HG02763 (cell line): ENCODE measurements around the gene SLC26A11.
"Not testable (repeated sequence)": the region's sequence is repeated elsewhere in the genome, so short reads cannot be mapped to it uniquely, and the experiment has no call there.

Source experiments
- ATAC-seq: cut with Tn5 transposase; IDR thresholded peaks from one replicate; pipeline ENCODE4 v1.9.1; 2021; ENCODE audit warnings: mild to moderate bottlenecking, moderate library complexity; ENCODE audit not compliant: unreplicated experiment

SLC26A11 gene

GRCh38 chr17:80243526-80244433 lies 23.6 kb downstream of the SLC26A11 start:
- no peak for ATAC-seq

GRCh38 chr17:80244448-80244847 lies 24.2 kb downstream of the SLC26A11 start:
- not testable (repeated sequence) for ATAC-seq

GRCh38 chr17:80244871-80245509 lies 24.8 kb downstream of the SLC26A11 start:
- no peak for ATAC-seq

- ATAC-seq = no peak
These were observed 25.5 kb downstream of the SLC26A11 start for GRCh38 chr17:80245566-80246265.

- ATAC-seq = no peak
These were observed 26.0 kb downstream of the SLC26A11 start for GRCh38 chr17:80246266-80246681.

- ATAC-seq = no peak
These were observed 26.5 kb downstream of the SLC26A11 start for GRCh38 chr17:80246726-80247125.

- ATAC-seq = no peak
These were observed 27.3 kb downstream of the SLC26A11 start for GRCh38 chr17:80247561-80247960.

- no peak for ATAC-seq
These were observed 28.0 kb downstream of the SLC26A11 start for GRCh38 chr17:80248001-80248893.

GRCh38 chr17:80248894-80249710 lies 28.9 kb downstream of the SLC26A11 start:
- no peak for ATAC-seq

GRCh38 chr17:80251966-80252365 lies 31.7 kb downstream of the SLC26A11 start:
- no peak for ATAC-seq

- ATAC-seq = no peak
These were observed 32.6 kb downstream of the SLC26A11 start for GRCh38 chr17:80252871-80253270.

- no peak for ATAC-seq
These were observed 33.6 kb downstream of the SLC26A11 start for GRCh38 chr17:80253631-80254395.

- peak; percentile 57 for ATAC-seq
These were observed 34.4 kb downstream of the SLC26A11 start for GRCh38 chr17:80254396-80255251.

- ATAC-seq = no peak
These were observed 35.8 kb downstream of the SLC26A11 start for GRCh38 chr17:80256034-80256350.

GRCh38 chr17:80257716-80258213 lies 37.5 kb downstream of the SLC26A11 start:
- no peak for ATAC-seq

- not testable (repeated sequence) for ATAC-seq
These were observed 38.1 kb downstream of the SLC26A11 start for GRCh38 chr17:80258296-80258695.

GRCh38 chr17:80259457-80260068 lies 39.3 kb downstream of the SLC26A11 start:
- ATAC-seq = no peak
